ENCODE measurements around the gene ZNF512.
A peak's percentile ranks its signal among the peaks of the same experiment; 100 is the strongest.
"Not testable (repeated sequence)": the region's sequence is repeated elsewhere in the genome, so short reads cannot be mapped to it uniquely, and the experiment has no call there.

The ZNF512 gene

DNA sequence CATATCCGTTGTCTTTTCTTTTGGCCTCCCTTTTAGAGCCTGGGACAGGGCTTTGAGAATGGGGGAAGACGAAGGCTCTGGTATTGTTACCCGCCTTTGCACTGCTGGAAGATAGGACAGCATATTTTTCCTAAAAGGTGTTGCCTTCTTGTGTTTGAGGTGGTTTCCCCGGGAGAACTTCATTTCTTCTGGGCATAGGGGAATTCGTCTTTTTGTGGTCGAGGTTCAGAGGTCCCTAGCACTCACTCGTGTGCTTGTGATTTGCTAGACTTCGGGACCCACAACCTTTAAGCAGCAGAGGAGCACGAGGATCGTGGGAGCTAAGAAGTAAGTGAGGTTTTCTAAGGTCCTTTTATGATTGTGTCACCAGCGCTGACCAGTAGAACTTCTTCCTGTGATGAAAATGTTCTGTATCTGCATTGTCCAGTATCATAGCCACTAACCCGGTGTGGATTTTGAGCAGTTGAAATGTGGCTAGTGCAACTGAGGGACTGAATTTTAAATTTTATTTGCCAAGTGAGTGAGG lies 611 bp downstream of the ZNF512 start:
- no peak for DNase-seq

DNA sequence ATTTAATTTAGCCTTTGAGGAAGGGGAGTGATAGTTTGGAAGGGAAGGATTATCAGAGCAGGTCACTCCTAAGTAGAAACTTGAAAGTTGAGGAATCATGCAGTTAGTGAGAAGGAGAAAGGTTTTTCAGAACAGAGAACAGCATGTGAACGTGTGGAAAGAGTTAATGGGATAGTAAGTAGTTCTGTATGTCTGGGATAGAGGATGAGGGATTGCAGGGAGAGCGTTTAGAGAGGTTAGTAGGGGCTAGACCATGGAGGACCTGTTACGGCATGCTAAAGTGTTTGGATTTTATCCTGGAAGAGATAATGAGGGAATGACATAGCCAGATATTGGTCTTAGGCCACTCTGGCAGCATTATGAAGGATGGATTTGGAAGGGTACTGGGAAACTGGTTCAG lies 1.8 kb downstream of the ZNF512 start:
- no peak for DNase-seq

DNA sequence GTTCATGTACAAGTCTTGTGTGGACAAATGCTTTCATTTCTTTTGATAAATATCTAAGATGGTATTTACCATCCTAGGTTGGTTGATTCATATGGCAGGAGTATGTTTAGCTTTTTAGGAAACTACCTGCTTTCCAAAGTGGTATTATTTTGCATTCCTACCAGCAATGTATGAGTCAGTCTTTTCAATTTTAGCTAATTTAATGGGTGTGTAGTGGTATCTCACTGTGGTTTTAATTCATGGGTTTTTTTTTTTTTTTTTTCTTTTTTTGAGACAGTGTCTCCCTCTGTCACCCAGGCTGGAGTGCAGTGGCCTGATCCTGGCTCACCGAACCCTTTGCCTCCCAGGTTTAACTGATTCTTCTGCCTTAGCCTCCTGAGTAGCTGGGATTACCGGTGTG lies 4.2 kb downstream of the ZNF512 start:
- DNase-seq, result no peak

DNA sequence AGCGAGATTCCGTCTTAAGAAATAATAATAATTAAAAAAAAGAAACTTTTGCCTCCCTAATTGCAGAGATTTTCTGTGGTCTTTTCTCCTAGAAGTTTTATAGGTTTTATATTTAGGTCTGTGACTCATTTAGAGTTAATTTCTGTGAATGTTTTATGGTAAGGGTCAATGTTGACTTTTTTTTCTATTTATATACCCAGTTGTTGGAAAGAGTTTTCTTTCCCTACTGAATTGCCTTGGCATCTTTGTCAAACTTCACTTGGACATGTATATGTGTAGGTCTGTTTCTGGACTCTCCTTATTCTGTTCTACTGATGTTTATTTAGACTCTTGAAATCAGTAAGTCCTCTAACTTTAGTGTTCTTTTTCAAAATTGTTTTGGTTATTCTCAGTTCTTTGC lies 5.5 kb downstream of the ZNF512 start:
- no peak for DNase-seq

DNA sequence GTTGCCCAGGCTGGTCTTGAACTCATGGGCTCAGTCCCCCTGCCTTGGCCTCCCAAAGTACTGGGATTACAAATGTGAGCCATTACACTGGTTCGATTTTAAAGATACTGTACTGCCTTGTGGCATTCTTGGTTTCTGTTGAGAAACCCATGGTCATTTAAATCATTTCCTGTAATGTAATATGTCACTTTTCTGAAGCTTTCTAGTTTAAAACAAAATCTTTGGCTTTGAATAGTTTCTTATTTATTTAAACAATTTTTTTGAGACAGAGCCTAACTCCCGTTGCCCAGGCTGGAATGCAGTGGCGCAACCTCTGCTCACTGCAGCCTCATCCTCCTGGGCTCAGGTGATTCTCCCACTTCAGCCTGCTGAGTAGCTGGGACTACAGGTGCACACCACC lies 8.9 kb downstream of the ZNF512 start:
- DNase-seq, result no peak

DNA sequence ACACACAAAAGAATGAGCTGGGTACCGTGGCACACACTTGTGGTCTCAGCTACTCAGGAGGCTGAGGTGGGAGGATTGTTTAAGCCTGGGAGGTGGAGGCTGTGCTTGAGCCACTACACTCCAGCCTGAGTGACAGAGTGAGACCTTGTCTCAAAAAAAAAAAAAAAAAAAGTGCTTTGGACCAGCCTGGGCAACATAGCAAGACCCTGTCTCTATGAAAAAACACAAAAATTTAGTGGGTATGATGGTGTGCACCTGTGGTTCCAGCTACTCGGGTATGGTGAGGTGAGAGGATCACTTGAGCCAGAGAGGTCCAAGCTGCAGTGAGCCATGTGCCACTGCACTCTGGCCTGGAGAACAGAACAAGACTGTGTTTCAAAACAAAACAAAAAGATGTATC lies 10.4 kb downstream of the ZNF512 start:
- no peak for DNase-seq

DNA sequence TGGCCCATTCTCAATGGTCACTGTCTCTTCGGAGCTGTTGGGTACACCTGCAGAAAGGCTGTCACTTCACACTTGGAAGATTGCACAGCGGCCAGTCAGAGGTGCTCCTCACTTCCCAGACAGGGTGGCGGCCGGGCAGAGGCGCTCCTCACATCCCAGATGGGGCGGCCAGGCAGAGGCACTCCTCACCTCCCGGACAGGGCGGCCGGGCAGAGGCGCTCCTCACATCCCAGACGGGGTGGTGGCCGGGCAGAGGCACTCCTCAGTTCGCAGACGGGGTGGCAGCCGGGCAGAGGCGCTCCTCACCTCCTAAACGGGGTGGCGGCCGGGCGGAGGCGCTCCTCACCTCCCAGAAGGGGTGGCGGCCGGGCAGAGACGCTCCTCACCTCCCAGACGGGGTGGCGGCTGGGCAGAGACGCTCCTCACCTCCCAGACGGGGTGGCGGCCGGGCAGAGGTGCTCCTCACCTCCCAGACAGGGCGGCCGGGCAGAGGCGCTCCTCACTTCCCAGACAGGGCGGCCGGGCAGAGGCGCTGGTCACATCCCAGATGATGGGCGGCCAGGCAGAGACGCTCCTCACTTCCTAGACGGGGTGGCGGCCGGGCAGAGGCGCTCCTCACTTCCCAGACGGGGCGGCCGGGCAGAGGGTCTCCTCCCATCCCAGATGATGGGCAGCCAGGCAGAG lies 11.3 kb downstream of the ZNF512 start:
- not testable (repeated sequence) for DNase-seq

DNA sequence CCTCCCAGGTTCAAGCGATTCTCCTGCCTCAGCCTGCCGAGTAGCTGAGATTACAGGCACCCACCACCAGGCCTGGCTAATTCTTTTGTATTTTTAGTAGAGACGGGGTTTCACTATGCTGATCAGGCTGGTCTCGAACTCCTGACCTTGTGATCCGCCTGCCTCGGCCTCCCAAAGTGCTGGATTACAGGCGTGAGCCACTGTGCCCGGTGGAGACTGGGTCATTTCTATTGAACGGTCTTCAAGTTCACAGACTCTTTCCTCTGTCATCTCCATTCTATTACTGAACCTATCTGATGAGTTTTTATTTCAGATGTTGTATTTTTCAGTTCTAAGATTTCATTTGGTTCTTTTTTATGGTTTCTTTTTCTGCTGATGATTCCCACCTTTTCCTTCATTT lies 12.6 kb downstream of the ZNF512 start:
- not testable (repeated sequence) for DNase-seq

DNA sequence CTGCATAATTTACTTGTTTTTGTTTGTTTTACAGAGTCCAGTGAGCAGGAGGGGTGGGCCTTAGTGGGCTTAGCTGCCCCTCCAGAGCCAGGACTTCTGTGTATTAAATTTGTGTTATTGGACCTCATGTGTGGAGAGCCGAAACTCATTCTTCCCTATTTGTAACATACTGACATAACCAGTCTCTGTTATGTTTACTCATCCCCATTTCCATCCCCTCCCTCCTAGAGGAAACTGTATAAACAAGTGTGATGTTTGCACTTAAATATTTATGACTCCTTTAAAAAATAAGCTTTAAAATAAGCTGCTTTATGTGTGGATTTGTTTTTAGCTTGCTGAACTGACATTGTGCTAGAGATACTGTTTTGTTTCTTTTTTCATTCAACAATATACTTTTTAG lies 13.8 kb downstream of the ZNF512 start:
- DNase-seq, result no peak

DNA sequence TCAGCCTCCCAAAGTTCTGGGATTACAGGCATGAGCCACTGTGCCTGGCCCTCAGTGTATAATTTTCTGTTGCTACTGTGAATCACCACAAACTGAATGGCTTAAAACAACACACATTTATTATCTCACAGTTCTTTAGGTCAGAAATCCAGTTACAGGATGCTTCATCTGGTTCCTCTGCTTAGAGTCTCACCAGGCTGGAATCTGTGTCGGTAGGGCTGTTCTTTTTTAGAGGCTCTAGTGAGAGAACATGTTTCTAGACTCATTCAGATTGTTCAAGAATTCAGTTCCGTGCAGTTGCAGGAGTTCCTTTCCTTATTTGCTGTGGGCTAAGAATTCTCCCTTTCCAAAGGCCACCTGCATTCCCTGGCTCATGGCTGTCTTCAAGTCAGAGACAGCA lies 23.8 kb downstream of the ZNF512 start:
- no peak for DNase-seq

DNA sequence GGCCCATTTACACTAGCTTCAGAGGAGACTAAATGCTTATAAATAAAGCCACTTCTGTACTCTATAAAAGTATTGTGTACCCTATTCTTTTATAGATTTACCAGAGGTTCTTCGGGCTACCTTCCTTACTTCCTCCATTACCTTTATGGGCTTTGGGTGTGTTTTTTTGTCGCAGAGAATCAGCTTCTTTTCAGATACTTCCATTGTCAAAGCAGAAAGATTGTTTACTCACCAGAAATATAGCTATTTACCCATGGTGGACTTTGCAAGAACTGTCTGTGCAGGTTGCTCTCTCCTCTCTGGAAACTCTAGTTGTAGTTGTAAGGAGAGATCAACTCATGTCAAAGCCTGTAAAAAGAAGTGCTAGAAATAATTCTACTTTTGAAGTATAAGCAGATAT lies 31.1 kb downstream of the ZNF512 start:
- DNase-seq, result no peak

DNA sequence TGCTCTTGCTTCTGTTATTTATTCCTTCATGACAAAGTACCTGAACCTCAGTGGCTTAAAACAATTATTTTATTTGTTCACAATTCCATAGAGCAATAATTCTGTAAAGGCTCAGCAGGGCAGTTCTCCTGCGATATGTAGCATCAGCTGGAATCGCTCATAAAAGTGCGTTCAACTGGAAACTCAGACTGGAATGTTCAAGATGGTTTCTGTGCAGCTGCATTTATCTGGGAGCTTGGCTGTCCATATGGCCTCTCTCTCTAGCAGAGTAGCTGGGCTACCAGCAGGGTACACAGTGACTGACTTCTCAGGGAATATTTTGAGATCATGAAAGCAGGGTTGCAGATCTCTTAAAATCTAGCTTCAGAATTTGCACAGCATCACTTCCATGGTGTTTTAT lies 32.5 kb downstream of the ZNF512 start:
- DNase-seq, result no peak

DNA sequence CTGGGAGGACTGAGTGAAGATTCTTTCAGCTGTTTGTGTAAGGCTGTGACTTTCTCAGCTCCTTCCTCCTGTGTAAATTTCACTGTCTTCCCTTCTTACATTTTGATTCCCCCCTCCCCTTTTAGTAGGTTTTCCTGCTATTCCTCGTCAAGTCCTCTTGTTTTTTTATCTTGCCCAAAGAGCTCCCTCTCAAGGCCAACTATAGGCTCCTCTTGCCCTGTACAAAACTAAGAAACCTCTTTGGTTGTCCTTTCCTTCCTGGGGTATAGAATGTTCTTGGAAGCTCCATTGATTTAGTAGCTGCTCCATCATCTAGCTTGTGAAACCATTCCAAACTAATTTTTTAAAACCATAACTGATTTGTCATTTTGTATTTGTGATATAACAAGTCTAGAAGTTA lies 38.7 kb downstream of the ZNF512 start:
- DNase-seq, result no peak

DNA sequence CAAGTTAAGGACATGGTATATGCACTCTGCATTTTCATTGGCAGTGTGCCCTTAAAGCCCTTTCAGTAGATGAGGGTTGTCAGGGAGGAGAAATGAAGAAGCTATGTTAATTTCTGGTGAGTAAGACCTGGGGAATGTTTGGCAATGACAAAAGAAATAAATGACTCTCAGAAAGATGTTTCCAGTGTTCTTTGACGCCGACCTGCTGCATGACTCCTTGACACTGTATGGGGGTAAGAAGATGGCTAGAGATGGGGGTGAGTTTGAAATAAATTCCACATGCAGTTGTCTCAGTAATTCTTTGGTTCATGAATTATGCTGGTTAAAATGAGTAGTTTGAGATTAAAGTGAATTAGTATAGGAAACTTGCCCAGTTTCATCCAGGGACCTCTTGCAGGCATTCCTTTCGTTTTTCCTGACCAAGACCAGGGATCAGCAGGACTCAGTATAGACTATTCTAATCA lies 40.1 kb downstream of the ZNF512 start:
- no peak for DNase-seq

DNA sequence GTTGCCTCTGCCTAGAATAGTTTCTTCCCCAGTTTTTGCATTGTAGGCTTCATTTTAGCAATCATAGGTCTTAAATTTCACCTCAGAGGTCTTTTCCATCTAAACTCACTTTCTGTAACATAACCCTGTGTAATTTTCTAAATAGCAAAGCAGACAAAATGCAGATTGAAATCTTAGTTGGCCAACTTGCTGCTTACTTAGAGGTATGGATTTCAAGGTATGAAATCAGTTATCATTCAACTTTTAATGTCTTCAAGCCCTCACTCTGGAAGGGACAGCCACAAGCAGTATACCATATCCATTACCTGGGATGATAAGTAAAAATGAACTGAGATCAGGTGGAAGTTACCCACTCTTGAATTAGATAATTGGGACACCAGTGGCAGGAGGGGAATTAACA lies 42.1 kb downstream of the ZNF512 start:
- no peak for DNase-seq

DNA sequence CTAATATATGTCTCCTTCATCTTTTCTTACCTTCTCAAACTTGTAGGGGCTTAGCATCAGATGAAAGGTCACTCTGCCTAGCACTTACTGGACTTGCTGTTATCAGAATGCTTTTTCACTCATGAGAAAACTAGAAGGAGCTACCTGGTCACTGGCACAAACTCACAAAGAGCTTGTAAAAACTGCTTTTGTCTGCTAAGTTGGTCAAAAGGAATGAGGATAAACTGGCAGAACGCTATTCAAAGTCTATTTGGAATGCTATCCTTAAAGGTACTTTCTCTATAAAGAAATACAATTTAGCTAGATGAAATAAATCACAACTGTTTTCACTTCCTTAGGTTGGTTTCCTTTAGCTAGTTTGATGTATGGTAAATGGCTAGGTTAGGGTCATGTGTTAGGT lies 43.5 kb downstream of the ZNF512 start:
- DNase-seq, result not testable (repeated sequence)

DNA sequence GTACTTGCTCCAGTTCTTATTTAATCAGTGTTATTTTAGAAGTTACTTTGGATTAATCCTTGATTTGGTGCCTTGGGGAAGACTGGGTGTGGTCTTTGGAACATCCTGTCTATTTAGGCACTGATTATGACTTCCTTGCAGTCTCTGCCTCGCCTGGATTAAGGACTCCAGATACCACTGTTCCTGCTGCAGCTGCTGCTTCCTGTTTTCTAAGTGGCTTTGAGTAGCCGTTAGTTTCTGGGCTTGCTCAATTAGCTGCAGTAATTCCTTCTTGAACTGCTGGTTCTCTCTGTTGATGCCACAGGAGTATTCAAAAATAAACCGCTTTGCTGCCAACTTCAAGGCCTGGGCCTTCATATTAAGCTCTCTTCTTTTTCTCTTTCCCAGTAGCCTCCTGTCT lies 44.1 kb downstream of the ZNF512 start:
- DNase-seq, result not testable (repeated sequence)

DNA sequence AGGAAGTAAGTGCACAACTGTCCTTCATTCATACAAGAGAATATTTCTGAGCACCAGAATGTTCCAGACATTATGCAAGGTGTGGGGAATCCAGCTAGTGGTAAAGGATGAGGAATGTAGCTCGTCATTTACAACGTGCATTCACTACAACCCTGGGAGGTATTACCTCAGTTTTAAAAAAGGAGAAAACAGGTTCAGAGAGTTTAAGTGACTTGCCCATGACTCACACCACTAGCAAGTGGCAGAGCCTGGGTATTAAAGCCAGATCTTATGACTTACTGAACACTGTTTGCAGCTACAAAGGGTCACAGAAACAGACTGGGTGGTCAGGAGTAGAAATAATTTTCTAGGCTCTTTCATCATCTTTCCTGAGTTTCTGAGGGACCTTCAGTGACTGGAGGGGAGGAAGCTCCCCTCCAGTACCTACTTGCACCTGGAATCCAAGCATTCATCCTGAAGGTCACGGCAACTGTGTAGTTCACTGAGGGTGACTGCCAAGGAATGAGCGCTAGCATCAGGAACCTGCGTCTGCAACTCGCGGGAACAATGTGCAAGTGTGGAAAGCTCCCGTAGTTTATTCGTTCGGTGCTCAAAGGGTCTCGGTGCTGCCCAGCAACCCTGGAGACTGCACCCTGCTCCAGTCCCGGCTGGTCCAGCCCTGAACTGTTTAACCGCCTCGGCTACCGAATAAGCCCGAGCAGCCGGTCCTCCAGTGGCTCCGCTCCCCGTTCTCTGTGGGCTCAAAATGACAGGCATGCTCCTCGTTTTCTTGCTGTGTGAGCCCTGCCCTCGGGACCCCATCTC lies 45.3 kb downstream of the ZNF512 start:
- DNase-seq, result no peak

DNA sequence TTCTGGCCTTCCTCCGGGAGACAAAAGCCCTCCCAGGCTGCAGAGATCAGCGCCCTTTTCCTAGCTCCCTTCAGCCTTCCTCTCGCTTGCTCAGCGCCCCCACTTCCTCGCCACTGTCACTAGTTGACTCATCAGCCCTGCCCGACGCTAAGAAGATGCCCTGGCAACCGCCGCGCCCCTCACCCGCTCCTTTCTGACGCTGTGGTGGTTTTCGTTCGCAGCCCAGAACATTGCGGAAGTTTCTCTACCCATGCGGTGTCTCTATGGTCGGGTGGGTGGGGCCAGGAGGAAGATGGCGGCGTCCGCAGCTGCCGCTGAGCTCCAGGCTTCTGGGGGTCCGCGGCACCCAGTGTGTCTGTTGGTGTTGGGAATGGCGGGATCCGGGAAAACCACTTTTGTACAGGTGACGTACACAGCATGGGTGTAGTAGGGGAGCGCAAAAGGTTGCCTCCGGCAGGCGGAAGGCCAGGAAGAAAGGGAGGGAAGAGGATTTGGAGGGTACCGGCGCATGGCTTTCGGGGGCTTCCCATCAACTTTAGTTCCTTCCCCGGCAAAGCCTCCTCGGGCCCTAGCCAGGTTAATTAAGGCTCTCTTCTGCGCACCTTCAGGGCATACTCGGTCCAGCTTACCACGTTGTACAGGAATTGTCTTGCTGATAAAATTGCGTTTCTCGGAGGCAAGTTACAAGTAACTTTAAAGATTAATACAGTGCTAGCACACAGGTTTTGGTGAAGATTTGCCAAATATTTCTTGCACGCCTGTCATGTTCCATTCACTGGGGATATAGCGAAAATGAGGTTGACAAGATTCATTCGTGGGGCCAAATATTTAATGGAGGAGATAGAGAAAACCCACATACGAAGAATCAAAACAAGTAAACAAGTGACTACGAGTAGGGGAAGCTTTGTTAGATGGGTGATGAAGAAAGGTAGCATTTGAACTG lies 46.2 kb downstream of the ZNF512 start, which contains the start of the genes CCDC121 and GPN1:
CCDC121 (minus strand) TSS at position 246 of the 943 bp plus-strand sequence. CDS start 1,213 bp downstream, outside the sequence.
GPN1 (plus strand) TSS at position 284 of the 943 bp plus-strand sequence; CDS start at position 293, 9 bp downstream.
- peak; percentile 92 for DNase-seq

DNA sequence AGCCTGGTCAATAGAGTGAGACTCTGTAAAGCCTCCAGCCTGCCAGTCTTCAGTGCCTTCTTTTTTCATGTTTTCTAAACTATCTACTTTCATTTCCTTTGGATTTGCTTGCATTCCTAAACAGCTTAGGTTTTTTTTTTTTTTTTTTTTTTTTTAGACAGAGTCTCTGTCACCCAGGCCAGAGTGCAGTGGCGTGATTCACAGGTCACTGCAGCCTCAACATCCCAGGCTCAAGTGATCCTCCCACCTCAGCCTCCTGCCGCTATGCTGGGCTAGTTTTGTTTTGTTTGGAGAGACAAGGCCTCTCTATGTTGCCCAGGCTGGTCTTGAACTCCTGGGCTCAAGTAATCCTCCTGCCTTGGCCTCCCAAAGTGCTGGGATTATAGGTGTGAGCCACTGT lies 47.4 kb downstream of the ZNF512 start:
- not testable (repeated sequence) for DNase-seq

DNA sequence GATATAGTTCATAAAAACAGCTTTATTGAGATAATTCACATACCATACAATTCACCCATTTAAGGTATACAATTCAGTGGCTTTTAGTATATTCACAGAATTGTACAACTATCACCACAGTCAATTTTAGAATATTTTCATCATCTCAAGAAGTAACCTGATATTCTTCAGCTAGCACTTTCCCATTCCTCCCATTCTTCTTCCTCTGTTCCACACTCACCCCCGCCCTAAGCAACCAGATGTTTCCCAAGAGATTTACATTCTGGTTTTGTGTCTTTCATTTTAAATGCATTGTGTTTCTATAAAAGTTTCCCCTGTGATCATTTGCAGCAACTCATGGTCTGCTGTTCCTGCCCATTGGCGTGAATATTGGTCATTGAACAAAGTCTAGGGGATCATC lies 51.4 kb downstream of the ZNF512 start:
- no peak for DNase-seq

DNA sequence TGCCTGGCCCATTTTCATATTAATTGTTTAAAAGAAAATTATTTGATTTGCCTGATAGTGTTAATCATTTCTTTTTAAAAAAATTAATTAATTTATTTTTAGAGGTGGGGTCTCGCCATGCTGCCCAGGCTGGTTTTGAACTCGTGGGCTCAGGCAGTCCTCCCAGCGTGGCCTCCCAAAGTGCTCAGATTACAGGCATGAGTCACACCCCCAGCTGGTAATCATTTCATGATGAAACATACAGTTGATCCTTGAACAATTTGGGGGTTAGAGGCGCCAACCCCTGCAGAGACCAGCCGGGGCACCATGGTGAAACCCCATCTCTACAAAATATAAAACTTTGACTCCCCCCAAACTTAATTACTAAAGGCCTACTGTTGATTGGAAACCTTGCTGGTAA lies 53.9 kb downstream of the ZNF512 start:
- no peak for DNase-seq

All from right hindlimb (tissue), 1 donor.